BJ (cell line): ENCODE results near the gene PER2. TPM values are rescaled to one million over a fixed set of nuclear protein-coding genes. Genes with fewer than 3 reads are reported as not detected.

Experiments
- CTCF ChIA-PET: fragments of 350-600 bp; formaldehyde crosslinking; extraction: SDS; loops from one replicate; lab custom pipeline; 2021; ENCODE audit warnings: antibody characterized with exemption, inconsistent platforms; lab: Yijun Ruan, JAX
- POLR2A ChIA-PET: fragments of 300-600 bp; sonication (Branson Sonifier 250); formaldehyde crosslinking; extraction: SDS; loops from one replicate; lab custom pipeline; 2021; ENCODE audit warnings: antibody characterized with exemption; lab: Charles Lee
- DNase-seq: peaks from one replicate; pipeline ENCODE4 v3.0.0-alpha.2; 2011; ENCODE audit warnings: low read depth
- H3K27me3 ChIP-seq: 2 replicates; pipeline ENCODE4 v1.6.0; 2011; ENCODE audit warnings: low read length; ENCODE audit not compliant: control insufficient read depth, insufficient read depth
- H3K36me3 ChIP-seq: 2 replicates; pipeline ENCODE4 v1.5.1; 2011; ENCODE audit warnings: low read length; ENCODE audit not compliant: control insufficient read depth, insufficient read depth
- H3K4me3 ChIP-seq: 2 replicates; pipeline ENCODE4 v1.5.1; 2011; ENCODE audit warnings: low read depth, mild to moderate bottlenecking, control low read depth, low read length
- polyA plus RNA-seq: library from polyadenylated mRNA; depleted of rRNA; stranded (reverse); fragments of >200 nt; gene quantifications from 2 replicates; pipeline ENCODE4 v1.2.3, GENCODE V29; 2011
- TF ChIP-seq, protein P1 (sequence below): IDR thresholded peaks from 2 replicates; pipeline ENCODE4 v1.5.1; 2011; ENCODE audit warnings: low read depth, mild to moderate bottlenecking, control low read depth, inconsistent platforms, low read length, moderate library complexity; ENCODE audit not compliant: insufficient read depth

Gene PER2
- polyA plus RNA-seq, 1 experiment, result 3.1 TPM

DNA sequence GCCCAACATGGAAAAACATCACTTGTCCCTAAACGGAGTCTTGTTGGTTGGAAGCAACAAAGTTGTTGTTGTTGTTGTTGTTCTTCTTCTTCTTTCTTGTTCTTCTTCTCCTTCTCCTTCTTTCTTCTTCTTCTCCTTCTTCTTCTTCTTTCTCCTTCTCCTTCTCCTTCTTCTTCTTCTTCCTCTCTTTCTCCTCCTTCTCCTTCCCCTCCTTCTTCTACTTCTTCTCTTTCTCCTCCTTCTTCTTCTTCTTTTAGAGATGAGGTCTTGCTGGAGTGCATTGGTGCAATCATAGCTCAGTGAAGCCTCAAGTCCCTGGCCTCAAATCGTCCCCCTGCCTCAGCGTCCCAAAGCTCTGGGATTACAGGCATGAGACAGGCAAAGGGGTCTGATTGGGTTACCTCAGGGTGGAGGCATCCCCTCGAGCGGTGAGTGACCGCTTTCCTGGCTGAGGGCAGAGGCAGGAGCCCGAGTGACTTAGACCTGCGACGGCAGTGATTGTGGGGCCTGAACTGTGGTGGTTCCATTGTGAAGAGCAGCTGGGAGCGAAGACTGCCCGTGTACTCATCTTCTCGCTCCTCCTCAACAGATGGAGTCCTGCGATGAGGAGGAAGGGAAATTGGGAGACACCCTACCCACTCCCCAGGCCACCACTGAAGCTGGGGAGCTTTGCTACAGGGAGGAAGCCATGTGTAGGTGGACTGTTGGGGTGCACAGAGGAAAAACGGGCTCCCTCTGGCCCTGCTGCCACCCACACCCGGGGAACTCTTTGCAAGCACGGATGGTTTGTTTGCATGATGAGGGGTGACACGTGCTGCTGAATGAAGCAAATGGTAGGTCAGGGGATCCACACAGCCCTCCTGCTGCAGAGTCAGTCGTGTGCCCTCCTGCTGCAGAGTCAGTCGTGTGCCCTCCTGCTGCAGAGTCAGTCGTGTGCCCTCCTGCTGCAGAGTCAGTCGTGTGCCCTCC is 7.0 kb upstream of the PER2 start:
- ChIA-PET POLR2A (no interaction called here), CTCF (interaction anchor here (0.7 kb wide), 1 partner anchor 610 kb away, joined by 5 read pairs; no protein-coding TSS in a partner anchor)
- Histone ChIP-seq H3K36me3 (no peaks in the 10 kb centered on the region), H3K4me3 (no peak overlapping the region), H3K27me3 (peaks cover 15% of the 10 kb centered on the region)
- TF ChIP-seq, protein P1, sequence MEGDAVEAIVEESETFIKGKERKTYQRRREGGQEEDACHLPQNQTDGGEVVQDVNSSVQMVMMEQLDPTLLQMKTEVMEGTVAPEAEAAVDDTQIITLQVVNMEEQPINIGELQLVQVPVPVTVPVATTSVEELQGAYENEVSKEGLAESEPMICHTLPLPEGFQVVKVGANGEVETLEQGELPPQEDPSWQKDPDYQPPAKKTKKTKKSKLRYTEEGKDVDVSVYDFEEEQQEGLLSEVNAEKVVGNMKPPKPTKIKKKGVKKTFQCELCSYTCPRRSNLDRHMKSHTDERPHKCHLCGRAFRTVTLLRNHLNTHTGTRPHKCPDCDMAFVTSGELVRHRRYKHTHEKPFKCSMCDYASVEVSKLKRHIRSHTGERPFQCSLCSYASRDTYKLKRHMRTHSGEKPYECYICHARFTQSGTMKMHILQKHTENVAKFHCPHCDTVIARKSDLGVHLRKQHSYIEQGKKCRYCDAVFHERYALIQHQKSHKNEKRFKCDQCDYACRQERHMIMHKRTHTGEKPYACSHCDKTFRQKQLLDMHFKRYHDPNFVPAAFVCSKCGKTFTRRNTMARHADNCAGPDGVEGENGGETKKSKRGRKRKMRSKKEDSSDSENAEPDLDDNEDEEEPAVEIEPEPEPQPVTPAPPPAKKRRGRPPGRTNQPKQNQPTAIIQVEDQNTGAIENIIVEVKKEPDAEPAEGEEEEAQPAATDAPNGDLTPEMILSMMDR, result no peak
- no peak for DNase-seq

DNA sequence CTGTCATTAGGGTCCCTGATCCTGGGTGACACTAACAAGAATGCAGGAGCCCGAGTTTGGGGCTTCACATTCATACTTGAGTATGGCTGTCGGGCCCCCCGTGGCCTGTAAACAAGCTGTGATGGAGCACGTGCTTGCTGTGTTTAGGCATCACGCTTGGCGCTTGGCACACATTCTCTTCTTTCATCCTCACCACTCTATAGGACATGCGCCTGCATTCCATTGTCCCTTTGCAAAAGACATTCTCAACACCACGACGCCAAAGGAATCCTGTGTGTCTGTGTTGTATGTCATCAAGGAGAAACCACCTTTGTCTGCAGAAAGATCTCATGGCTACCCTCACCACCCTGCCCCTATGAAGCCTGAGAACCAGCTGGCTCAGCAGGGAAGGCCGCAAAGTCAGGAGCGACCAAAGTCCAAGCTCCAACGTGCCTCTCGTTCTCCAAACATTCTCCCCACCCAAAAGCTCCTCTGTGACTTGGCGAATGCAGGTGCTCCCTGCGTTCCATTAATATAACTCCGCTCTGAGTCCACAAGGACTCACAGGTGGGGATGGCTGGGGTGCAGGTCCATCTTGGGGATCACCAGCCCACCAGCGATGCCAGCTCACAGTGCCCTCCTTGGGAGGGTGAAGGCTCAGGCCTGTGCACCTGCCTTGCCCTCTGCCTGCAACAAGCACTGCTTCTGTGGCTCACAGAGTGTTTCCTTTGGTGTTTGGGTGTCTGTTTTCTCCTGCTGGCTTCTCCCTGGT is 6.2 kb upstream of the PER2 start:
- Histone ChIP-seq H3K36me3 (no peaks in the 10 kb centered on the region), H3K27me3 (peaks cover 15% of the 10 kb centered on the region), H3K4me3 (no peak overlapping the region)
- DNase-seq, result no peak
- POLR2A ChIA-PET, result no interaction called here
- TF ChIP-seq, protein P1, result no peak
- CTCF ChIA-PET, result no interaction called here

DNA sequence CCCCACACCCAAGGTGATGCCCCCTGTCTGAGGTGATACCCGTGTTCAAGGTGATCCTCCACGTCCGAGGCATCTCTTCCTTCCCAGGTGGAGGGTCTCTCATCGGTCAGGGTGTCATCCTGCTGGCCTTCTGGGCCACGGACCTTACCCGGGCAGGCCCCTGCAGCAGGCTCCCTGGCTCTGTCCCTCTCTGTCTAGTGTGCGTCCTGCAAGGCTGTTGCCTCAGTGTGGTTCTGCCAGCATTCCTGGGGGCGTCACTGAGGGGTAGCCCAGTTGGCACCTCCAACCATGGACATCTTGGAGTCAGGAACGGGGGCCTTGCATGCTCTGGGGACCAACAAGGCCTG is 5.6 kb upstream of the PER2 start:
- peaks cover 15% of the 10 kb centered on the region for H3K27me3 ChIP-seq
- CTCF ChIA-PET, result no interaction called here
- TF ChIP-seq, protein P1, result no peak
- H3K4me3 ChIP-seq, result no peak overlapping the region
- DNase-seq, result no peak
- POLR2A ChIA-PET, result no interaction called here
- no peaks in the 10 kb centered on the region for H3K36me3 ChIP-seq

DNA sequence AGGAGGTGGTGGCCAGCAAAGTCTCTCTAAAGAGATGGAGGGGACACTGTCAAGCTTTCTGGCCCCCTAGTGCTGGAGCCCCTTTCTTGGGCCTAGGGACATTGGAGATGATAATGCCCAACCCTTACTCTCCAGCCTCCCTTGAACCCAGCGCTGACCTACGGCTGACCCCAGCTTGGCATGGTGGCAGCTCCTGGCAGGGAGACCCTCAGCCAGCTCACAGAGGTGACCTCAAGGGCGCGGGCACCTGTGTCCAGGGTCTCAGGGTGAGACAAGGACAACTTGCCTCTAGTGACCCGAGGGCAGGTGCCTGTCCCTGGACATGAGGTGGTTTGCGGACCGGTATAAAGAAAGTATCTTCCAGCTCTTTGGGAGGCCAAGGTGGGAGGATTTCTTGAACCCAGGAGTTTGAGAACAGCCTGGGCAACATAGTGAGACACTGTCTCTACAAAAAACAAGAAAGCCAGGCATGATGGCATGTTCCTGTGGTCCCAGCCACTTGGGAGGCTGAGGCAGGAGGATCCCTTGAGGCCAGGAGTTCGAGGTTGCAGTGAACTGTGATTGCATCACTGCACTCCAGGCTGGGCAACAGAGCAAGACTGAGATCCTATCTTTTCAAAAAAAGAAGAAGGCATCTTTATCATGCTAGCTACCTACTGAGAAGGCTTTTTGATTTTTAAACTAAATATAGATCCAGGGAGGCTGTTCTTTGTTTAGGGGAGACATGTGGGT is 3.3 kb upstream of the PER2 start:
- ChIA-PET CTCF (interaction anchor here (0.8 kb wide), 1 partner anchor 13 kb away, joined by 3 read pairs; no protein-coding TSS in a partner anchor), POLR2A (no interaction called here)
- peaks cover 9% of the 10 kb centered on the region for H3K27me3 ChIP-seq
- no peak overlapping the region for H3K4me3 ChIP-seq
- TF ChIP-seq, protein P1, result no peak
- no peaks in the 10 kb centered on the region for H3K36me3 ChIP-seq
- DNase-seq, result no peak
